ENCODE results near the gene BRD7.

The BRD7 gene

GRCh38 chr16:50388496-50388895 lies 19.7 kb upstream of the BRD7 start:
- no peak for DNase-seq

DNA sequence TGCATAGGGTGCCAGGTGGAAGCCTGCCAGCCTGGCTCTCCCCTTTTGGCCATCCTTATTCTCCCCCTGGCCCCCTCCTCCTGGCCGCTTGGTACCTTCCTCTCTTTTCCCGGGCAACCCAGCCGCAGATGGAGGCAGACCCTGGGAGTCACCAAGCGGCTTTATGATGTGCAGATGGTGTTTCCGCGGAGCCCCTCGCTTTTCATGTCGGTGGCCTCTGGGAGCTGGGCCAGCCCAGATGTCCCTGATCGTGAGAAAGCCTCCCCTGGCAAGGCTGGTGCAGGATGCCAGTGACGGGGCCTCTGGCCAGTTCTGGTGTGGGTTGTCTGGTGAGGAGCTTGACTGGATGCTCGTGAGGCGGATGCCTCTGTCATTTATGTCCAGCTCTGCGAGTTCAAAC lies 18.0 kb upstream of the BRD7 start:
- no peak for DNase-seq

DNA sequence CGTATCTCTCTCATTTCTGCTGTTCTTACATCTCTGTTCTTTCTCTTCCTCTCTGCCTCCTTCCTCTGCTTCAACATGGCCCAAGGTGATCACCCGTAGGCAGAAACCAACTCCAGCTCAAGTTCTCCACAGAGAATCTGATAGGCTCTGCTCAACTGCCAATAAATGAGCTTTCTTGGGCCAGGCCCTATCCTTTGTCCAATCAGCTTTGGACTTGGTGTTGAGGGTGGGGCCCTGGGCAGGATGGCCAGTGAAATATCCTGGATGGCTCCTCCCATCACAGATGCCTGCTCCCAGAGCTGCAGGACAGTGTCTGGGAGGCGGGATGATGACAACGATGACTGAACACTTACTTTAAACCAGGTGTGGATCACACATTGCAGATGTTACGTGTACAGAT lies 17.4 kb upstream of the BRD7 start:
- no peak for DNase-seq

- no peak for DNase-seq
Measured at GRCh38 chr16:50384500-50385135, 15.8 kb upstream of the BRD7 start.

GRCh38 chr16:50381679-50382440 lies 13.1 kb upstream of the BRD7 start:
- no peak for DNase-seq

GRCh38 chr16:50378417-50378816 lies 9.6 kb upstream of the BRD7 start:
- no peak for DNase-seq

GRCh38 chr16:50377001-50377400 lies 8.2 kb upstream of the BRD7 start:
- DNase-seq: no peak

- no peak for DNase-seq
Measured at GRCh38 chr16:50373780-50374179, 5.0 kb upstream of the BRD7 start.

GRCh38 chr16:50373345-50373701 lies 4.5 kb upstream of the BRD7 start:
- no peak for DNase-seq

DNA sequence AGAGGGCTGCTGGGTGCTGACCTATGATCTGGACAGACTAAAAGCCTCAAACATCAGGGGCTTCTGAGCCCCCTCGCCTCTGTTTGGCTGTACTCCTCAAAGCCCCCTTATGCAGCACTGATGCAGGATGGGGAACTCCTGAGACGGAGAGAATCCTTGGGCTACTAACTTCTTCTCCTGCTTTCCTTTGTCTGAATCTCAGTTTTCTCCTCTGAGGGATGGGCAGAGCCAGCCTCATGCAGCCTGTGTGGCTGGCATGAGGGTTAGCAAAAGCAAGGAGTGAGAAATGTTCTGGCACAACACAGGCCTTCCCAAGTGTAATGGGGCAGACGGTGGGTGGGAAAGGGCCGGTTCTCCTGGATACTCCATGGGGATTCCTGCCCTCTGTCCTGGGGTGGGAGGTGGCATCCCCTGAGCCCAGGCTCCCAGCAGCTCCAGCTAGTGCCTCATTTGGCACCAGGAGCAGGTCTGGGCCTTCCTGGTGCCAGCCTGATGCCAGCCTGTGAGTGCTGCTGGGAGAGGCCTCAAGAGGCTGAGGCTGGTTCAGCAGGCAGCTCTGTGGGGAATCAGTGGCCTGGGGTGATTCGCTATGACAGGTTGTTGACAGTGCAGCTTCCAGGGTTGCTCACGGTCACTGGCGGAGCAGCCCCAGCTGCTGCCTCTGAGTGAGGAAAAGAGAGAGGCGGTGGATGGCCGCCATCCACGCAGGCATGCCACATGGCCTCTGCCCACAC lies 4.0 kb upstream of the BRD7 start:
- DNase-seq: no peak

GRCh38 chr16:50371936-50372595 lies 3.3 kb upstream of the BRD7 start:
- no peak for DNase-seq

- DNase-seq: no peak
Measured at GRCh38 chr16:50371036-50371716, 2.4 kb upstream of the BRD7 start.

GRCh38 chr16:50369133-50369804 lies 481 bp upstream of the BRD7 start:
- DNase-seq: no peak

GRCh38 chr16:50367777-50368409 lies 895 bp downstream of the BRD7 start:
- no peak for DNase-seq

DNA sequence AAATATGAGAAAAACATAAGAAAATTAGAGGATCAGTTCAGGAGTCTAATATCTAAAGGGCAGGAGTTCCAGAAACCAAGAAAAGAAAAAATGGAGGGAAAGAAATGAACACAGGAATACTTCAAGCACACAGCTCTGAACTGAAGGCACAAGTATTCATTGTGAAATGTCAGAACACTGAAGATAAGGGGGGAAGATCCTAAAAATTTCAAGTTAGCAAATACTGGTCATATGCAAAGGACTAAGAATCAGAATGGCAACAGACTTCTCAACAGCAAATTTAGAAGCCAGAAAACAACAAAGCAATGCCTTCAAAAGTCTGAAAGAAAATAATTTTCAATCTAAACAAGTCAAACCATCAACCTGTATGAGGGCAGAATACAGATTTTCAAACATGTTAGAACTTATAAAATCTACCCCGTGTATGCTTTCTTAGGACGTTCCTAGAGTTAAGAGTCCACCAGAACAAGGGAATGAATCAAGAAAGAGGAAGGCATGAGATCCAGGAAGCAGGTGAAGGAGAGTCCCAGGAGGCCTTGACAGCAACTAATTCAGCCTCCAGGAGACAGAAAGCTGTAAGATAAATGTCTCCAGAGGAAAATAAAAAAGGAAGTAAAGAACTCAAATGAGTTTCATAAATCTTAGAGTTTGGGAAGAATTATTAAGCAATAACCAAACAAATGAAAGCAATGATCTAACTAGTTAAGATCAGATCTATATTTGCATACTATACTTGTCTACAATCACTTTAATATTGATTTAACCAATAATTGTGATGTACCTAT lies 2.8 kb downstream of the BRD7 start:
- no peak for DNase-seq

DNA sequence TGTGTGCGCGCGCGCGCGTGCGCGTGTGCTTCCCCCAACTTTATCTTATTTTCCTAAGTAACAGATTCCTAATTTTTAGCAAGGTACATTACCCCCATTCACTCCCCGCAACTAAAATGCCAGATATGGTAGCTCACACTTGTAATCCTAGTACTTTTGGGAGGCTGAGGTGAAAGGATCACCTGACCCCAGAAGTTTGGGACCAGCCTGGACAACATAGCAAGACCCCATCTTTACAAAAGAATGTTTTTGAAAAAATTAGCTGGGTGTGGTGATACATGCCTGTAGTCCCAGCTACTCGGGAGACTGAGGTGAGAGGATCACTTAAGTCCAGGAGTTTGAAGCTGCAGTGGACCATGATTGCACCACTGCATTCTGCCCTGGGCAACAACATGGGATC lies 5.1 kb downstream of the BRD7 start:
- no peak for DNase-seq

- DNase-seq: no peak
Measured at GRCh38 chr16:50360779-50361178, 8.0 kb downstream of the BRD7 start.

DNA sequence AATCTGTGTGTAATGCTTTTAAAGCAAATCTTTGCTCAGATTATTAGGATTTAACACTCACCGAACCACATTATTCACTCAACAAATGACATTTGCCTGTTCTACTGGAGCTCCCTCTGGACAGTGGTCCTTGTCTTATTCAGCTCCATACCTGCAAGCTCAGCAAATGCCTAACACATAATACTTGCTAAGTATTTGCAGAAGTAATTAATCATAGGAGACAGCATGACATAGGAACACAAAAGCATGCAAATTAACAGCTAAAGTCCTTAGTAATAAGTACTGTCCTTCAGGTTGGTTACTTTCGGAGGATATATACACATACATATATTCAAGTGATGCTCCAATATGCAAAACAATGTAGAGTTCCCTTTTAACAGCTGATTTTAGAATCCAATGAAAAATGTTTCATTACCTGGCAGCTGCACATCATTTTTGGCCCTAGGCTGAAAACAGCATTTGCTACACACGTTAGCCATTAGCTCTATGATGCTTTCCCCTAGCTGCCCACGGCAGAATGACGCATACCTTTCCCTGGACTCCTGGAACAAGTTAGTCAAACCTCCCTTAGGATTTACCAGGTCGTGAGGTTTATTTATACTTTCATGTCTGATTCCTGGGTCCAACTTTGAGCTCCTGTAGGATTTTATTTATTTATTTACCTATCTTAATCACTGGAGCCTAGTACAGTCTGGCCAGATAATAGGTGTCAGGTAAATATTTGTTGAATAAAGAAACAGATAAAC lies 8.6 kb downstream of the BRD7 start:
- no peak for DNase-seq

DNA sequence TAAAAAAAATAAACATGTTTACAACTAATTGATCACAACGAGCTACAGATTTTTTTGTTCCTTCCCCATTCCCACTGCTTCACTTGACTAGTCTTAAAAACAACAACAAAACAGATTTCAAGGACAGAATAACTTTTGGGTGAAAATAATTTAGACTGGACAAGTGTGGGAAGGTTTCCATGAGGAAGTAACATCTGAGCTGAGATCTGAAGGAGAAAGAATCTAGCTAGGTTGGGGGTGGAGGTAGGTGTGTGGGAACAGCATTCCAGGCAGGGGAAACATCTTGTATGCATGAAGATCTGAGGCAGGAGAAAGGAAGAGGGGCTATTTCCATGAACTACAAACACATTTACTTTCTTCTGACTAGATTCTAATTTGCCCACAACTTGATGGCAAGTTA lies 9.2 kb downstream of the BRD7 start:
- no peak for DNase-seq
